ENCODE results near the gene MYH16. TPM values are rescaled to one million over a fixed set of nuclear protein-coding genes. Genes with fewer than 3 reads are reported as not detected.
"Not testable (repeated sequence)": the region's sequence is repeated elsewhere in the genome, so short reads cannot be mapped to it uniquely, and the experiment has no call there.

The MYH16 gene
- polyA plus RNA-seq, 3 donors from 2014 or later: not detected

DNA sequence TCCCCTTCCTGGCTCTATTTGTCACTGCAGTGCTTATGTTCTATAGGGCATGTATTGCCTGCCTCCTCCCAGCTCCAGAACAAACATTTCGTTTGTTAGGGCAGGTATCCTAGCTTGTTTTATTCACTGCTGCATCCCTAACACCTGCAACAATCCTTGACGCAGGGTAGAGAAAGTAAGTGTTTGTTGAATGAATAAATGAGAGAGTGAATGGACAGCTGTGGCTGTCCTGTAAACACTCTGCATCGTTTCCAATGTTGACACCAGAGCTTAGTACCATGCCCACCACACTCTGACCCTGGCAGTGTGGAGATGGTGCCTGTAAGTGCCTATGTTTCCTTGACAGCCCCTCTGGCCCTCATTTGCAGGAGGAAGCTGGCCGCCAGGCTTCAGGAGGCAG is 21.0 kb downstream of the MYH16 start:
- H3K27me3 Mint-ChIP-seq (ENCODE audit: low read depth in 3 of 3): peaks cover 0 to 2% (median 0%) of the 10 kb centered on the region in 3 donors
- H3K36me3 Mint-ChIP-seq: no peaks in the 10 kb centered on the region
- DNase-seq: no peak
- H3K27ac Mint-ChIP-seq: no peak overlapping the region
- no peaks in the 10 kb centered on the region for H3K4me1 Mint-ChIP-seq
- no peak overlapping the region for H3K4me3 Mint-ChIP-seq
- no peaks in the 10 kb centered on the region for H3K9me3 Mint-ChIP-seq

DNA sequence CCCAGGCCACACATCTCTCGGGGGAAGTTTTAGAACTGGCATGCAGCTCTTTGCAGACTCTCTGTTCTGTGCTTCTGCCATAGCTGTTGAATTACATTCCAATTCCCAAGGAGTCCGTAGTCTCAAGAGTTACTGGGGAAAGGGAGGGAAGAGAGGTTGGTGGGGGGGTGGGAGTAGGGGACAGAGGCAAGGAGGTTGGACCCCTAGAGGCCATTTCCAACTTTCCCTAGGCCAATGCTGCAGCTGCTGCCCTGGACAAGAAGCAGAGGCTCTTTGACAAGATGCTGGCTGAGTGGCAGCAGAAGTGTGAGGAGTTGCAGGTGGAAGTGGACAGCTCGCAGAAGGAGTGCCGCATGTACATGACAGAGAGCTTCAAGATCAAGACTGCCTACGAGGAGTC is 23.8 kb downstream of the MYH16 start:
- no peaks in the 10 kb centered on the region for H3K9me3 Mint-ChIP-seq
- no peak for DNase-seq
- peaks cover 0 to 2% (median 0%) of the 10 kb centered on the region in 3 donors for H3K27me3 Mint-ChIP-seq (ENCODE audit: low read depth in 3 of 3)
- H3K27ac Mint-ChIP-seq: no peak overlapping the region
- no peaks in the 10 kb centered on the region for H3K4me1 Mint-ChIP-seq
- H3K36me3 Mint-ChIP-seq: no peaks in the 10 kb centered on the region
- no peak overlapping the region for H3K4me3 Mint-ChIP-seq

DNA sequence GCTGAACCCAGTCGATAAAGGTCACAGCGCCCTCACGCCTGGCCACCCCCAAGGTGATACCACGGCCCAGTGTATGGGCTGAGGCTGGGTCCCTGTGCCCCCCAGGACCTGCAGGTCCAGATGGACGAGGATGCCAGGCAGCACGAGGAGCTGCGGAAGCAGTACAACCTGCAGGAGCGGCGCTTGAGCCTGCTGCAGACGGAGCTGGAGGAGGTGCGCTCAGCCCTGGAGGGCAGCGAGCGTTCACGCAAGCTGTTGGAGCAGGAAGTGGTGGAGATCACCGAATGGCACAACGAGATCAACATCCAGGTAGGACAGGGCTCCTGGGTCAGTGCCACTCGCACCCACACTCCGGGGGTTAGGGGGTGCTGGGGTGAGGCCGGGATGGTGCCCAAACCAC is 28.9 kb downstream of the MYH16 start:
- no peaks in the 10 kb centered on the region for H3K9me3 Mint-ChIP-seq
- no peak overlapping the region for H3K4me3 Mint-ChIP-seq
- H3K4me1 Mint-ChIP-seq: no peaks in the 10 kb centered on the region
- peaks cover 0 to 4% (median 0%) of the 10 kb centered on the region in 3 donors for H3K27me3 Mint-ChIP-seq (ENCODE audit: low read depth in 3 of 3)
- H3K27ac Mint-ChIP-seq: no peak overlapping the region
- H3K36me3 Mint-ChIP-seq: peaks cover 0 to 5% (median 0%) of the 10 kb centered on the region in 3 donors
- DNase-seq: no peak

DNA sequence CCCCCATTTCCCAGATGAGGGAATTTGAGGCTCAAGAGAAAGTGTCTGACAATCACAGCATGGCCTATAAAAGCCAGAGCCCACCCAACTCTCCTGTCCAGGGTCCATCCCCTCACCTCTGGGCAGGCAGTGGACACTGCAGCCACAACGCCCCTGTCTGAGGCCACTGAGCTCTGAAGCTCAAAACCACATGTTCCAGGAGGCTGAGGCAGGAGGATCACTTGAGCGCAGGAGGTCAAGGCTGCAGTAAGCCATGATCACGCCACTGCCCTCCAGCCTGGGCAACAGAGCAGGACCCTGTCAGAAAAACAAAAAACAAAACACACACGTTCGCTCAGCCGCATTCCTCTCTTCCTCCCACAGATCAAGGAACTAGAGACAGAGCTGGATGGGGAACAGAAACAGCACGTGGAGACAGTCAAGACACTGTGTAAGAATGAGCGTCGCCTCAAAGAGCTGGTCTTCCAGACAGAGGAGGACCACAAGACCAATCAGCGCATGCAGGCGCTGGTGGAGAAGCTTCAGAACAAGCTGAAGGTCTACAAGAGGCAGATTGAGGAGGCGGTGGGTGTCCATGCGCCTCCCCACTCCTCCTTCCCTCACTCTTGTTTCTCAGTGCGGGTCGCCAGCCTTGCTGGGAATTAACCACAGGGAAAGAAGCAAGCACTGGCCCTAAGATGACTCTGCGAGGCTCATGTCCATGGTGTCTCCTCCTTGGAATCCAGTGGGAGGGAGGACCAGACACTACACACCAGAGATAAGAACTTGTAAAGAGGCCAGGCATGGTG is 33.0 kb downstream of the MYH16 start:
- Mint-ChIP-seq H3K36me3 (peaks cover 0 to 5% (median 0%) of the 10 kb centered on the region in 3 donors), H3K4me1 (no peaks in the 10 kb centered on the region), H3K27ac (no peak overlapping the region), H3K27me3 (ENCODE audit: low read depth in 3 of 3) (peaks cover 0 to 4% (median 3%) of the 10 kb centered on the region in 3 donors), H3K4me3 (no peak overlapping the region), H3K9me3 (no peaks in the 10 kb centered on the region)
- no peak for DNase-seq

DNA sequence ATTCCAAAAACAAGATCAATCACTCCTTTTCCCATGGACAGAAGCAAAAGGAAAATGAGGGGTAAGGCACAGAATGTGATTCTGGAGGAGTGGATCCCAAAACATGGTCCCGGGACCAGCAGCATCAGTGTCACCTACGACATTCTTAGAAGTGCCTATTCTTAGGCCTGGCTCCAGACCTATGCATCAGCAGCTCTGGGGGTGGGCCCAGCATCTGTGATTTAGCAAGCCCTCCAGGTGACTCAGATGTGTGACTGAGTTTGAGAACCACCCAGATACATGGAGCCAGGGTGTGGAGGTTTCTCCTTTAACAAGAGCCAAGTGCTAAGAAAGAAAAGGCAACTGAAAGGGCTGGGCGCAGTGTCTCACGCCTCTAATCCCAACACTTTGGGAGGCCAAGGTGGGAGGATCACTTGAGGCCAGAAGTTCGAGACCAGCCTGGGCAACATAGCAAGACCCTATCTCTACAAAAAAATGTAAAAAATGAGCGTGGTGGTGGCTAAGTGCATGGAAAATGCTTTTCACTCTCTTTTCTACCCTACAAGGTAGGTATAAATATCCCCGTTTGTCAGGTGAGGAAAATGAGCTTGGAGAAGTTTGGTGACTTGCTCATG is 35.9 kb downstream of the MYH16 start:
- Mint-ChIP-seq H3K4me3 (no peak overlapping the region), H3K36me3 (peaks cover 0 to 3% (median 0%) of the 10 kb centered on the region in 3 donors), H3K9me3 (no peaks in the 10 kb centered on the region), H3K4me1 (peaks cover 2 to 6% of the 10 kb centered on the region in 2 donors), H3K27ac (no peak overlapping the region), H3K27me3 (ENCODE audit: low read depth in 3 of 3) (peaks cover 1 to 7% (median 3%) of the 10 kb centered on the region in 3 donors)
- no peak for DNase-seq

DNA sequence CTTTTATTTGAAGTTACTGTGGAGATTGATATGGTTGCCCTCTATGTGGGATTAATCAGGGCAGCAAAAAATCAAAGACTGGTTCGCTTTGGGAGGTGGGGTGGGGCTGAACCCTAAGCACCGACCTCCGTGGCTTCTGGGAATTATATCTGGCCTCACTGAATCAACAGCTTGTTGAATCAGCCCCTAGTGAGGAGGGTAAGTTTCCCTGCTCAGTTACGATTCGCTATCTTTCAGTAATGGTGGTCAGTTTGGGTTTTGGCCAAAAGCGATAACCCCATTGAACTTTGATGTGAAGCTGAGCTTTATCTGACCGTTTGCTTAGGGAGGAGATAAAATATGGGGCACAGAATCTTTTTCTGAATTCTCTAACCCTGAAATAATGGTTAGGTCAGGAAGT is 36.5 kb downstream of the MYH16 start:
- no peaks in the 10 kb centered on the region for H3K36me3 Mint-ChIP-seq

GRCh38 chr7:99310004-99310403 is 37.4 kb downstream of the MYH16 start:
- no peaks in the 10 kb centered on the region for H3K36me3 Mint-ChIP-seq
- H3K27ac Mint-ChIP-seq: no peak overlapping the region
- H3K4me3 Mint-ChIP-seq: no peak overlapping the region
- peaks cover 3 to 8% (median 4%) of the 10 kb centered on the region in 3 donors for H3K27me3 Mint-ChIP-seq (ENCODE audit: low read depth in 3 of 3)
- peaks cover 2 to 6% of the 10 kb centered on the region in 2 donors for H3K4me1 Mint-ChIP-seq
- DNase-seq: no peak
- no peaks in the 10 kb centered on the region for H3K9me3 Mint-ChIP-seq

More for the DNA sequence above, 36.5 kb downstream of the MYH16 start:
- no peak overlapping the region for H3K27ac Mint-ChIP-seq
- H3K9me3 Mint-ChIP-seq: no peaks in the 10 kb centered on the region
- peaks cover 2 to 6% of the 10 kb centered on the region in 2 donors for H3K4me1 Mint-ChIP-seq
- H3K4me3 Mint-ChIP-seq: no peak overlapping the region
- DNase-seq: no peak
- peaks cover 1 to 6% (median 3%) of the 10 kb centered on the region in 3 donors for H3K27me3 Mint-ChIP-seq (ENCODE audit: low read depth in 3 of 3)

GRCh38 chr7:99311702-99312101 is 39.1 kb downstream of the MYH16 start:
- H3K9me3 Mint-ChIP-seq: no peaks in the 10 kb centered on the region
- H3K27ac Mint-ChIP-seq: no peak overlapping the region
- peaks cover 3 to 5% (median 4%) of the 10 kb centered on the region in 3 donors for H3K27me3 Mint-ChIP-seq (ENCODE audit: low read depth in 3 of 3)
- peaks cover 2 to 6% of the 10 kb centered on the region in 2 donors for H3K4me1 Mint-ChIP-seq
- no peak for DNase-seq
- H3K36me3 Mint-ChIP-seq: no peaks in the 10 kb centered on the region
- no peak overlapping the region for H3K4me3 Mint-ChIP-seq

GRCh38 chr7:99312316-99313203 is 39.9 kb downstream of the MYH16 start:
- Mint-ChIP-seq H3K4me3 (peak overlapping the region in 2 of 5 donors; percentile 40 to 47), H3K9me3 (no peaks in the 10 kb centered on the region), H3K36me3 (no peaks in the 10 kb centered on the region), H3K27ac (no peak overlapping the region), H3K27me3 (ENCODE audit: low read depth in 3 of 3) (peaks cover 3 to 6% (median 5%) of the 10 kb centered on the region in 3 donors), H3K4me1 (peaks cover 2 to 6% of the 10 kb centered on the region in 2 donors)
- DNase-seq: peak; percentile 58 to 66 (median 65)

DNA sequence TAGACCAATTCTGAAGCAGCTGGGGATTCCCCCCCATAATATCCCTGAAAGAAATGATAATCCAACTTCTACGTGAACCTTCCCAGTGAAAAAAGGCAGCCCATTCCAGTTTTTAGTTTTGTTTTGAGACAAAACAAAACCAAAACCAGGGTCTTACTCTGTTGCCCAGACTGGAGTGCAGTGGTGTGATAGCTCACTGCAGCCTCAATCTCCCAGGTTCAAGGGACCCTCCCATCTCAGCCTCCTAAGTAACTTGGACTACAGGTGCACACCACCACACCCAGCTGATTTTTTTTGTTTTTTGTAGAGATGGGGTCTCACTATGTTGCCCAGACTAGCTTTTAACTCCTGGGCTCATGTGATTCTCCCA is 40.5 kb downstream of the MYH16 start:
- Mint-ChIP-seq H3K9me3 (no peaks in the 10 kb centered on the region), H3K4me1 (peaks cover 2 to 6% of the 10 kb centered on the region in 2 donors), H3K4me3 (peak overlapping the region in 3 of 5 donors; percentile 9 to 47 (median 40)), H3K36me3 (no peaks in the 10 kb centered on the region), H3K27me3 (ENCODE audit: low read depth in 3 of 3) (peaks cover 3 to 6% (median 5%) of the 10 kb centered on the region in 3 donors), H3K27ac (no peak overlapping the region)
- no peak for DNase-seq

GRCh38 chr7:99314504-99314903 is 41.9 kb downstream of the MYH16 start:
- Mint-ChIP-seq H3K9me3 (no peaks in the 10 kb centered on the region), H3K27ac (no peak overlapping the region), H3K36me3 (no peaks in the 10 kb centered on the region), H3K4me3 (no peak overlapping the region), H3K27me3 (ENCODE audit: low read depth in 3 of 3) (peaks cover 0 to 7% (median 7%) of the 10 kb centered on the region in 3 donors), H3K4me1 (peaks cover 2 to 6% of the 10 kb centered on the region in 2 donors)
- DNase-seq: no peak

GRCh38 chr7:99320371-99320770 is 47.7 kb downstream of the MYH16 start:
- Mint-ChIP-seq H3K27me3 (ENCODE audit: low read depth in 3 of 3) (peaks cover 7 to 10% (median 8%) of the 10 kb centered on the region in 3 donors), H3K4me1 (peaks cover 0 to 7% of the 10 kb centered on the region in 2 donors), H3K4me3 (no peak overlapping the region), H3K36me3 (no peaks in the 10 kb centered on the region), H3K27ac (no peak overlapping the region), H3K9me3 (no peaks in the 10 kb centered on the region)
- no peak for DNase-seq

GRCh38 chr7:99322659-99323058 is 50.0 kb downstream of the MYH16 start:
- H3K36me3 Mint-ChIP-seq, H3K9me3 Mint-ChIP-seq: not testable (repeated sequence)

More at GRCh38 chr7:99322659-99323058, 50.0 kb downstream of the MYH16 start:
- not testable (repeated sequence) for H3K27ac Mint-ChIP-seq, DNase-seq, H3K4me3 Mint-ChIP-seq
- H3K27me3 Mint-ChIP-seq (ENCODE audit: low read depth in 3 of 3): peaks cover 17 to 20% (median 19%) of the 10 kb centered on the region in 3 donors
- peaks cover 16 to 25% of the 10 kb centered on the region in 2 donors for H3K4me1 Mint-ChIP-seq
